Stomach (tissue), 9 donors: ENCODE results near the gene SEC24D. TPM values are rescaled to one million over a fixed set of nuclear protein-coding genes. Genes with fewer than 3 reads are reported as not detected.

ENCODE experiments used
- DNase-seq, 2 donors: peaks; one replicate each; pipeline versions ENCODE4 v3.0.0 to v3.0.0-alpha.2; 2013 to 2019
- H3K27ac ChIP-seq, 5 donors: fragments of 200-600 bp in 4 of 5; sonication (generic) in 4 of 5; one replicate each; pipeline ENCODE4 v1.5.1; 2013 to 2019; ENCODE audit warnings: mild to moderate bottlenecking in 1 of 5, moderate library complexity in 1 of 5
- H3K27me3 ChIP-seq, 3 donors: fragments of 200-600 bp; sonication (generic); one replicate each; pipeline ENCODE4 v1.5.1; 2017 to 2019; ENCODE audit warnings: mixed run types in 1 of 3
- H3K36me3 ChIP-seq, 4 donors: fragments of 200-600 bp; sonication (generic); 1 replicate in 3 of 4; 2 replicates in 1 of 4; pipeline ENCODE4 v1.5.1; 2016 to 2019
- H3K4me1 ChIP-seq, 4 donors: fragments of 200-600 bp; sonication (generic); one replicate each; pipeline ENCODE4 v1.5.1; 2016 to 2019
- H3K4me3 ChIP-seq, 4 donors: fragments of 200-600 bp; sonication (generic) in 3 of 4; one replicate each; pipeline ENCODE4 v1.5.1; 2016 to 2019; ENCODE audit warnings: mild to moderate bottlenecking in 1 of 4
- H3K9me3 ChIP-seq, 4 donors: fragments of 200-600 bp; sonication (generic); one replicate each; pipeline ENCODE4 v1.5.1; 2016 to 2019
- EP300 ChIP-seq: sonication (generic); formaldehyde crosslinking; IDR thresholded peaks from one replicate; pipeline ENCODE4 v1.6.1; 2017; ENCODE audit warnings: antibody characterized with exemption
- POLR2A ChIP-seq, 4 donors: fragments of 450-650 bp; IDR thresholded peaks; one replicate each; pipeline ENCODE4 v1.6.1; 2016; ENCODE audit warnings: antibody characterized with exemption in 4 of 4, control low read depth in 2 of 4, mild to moderate bottlenecking in 1 of 4, moderate library complexity in 1 of 4
- POLR2AphosphoS5 ChIP-seq, 3 donors: sonication (generic); formaldehyde crosslinking; IDR thresholded peaks; one replicate each; pipeline ENCODE4 v1.6.1; 2016; ENCODE audit warnings: antibody characterized with exemption in 3 of 3
- WGBS, 5 donors: extraction: QIAGEN DNeasy Blood & Tissue Kit in 3 of 5; methylation state at CpG; one replicate each; pipeline versions ENCODE4 v1.1.5 to v1.1.7; 2013 to 2018; 5-methylcytosine and 5-hydroxymethylcytosine counted together
- intact Hi-C: fragments of 100-400 bp; cut with DNase I; formaldehyde crosslinking; loops from one replicate; pipeline ENCODE4 v1.15.1; 2023; ENCODE audit warnings: low total_unique reads
- polyA plus RNA-seq, 3 donors: library from polyadenylated mRNA; stranded (reverse); fragments of 200-250 nt; gene quantifications; one replicate each; pipeline ENCODE4 v1.2.3, GENCODE V29; 2013
- total RNA-seq, 5 donors: library from RNA; depleted of rRNA; stranded (reverse); fragments of >200 nt; gene quantifications; one replicate each; pipeline versions ENCODE4 v1.1.0 to v1.2.3, GENCODE V29; 2014 to 2016
- TF ChIP-seq, protein P1 (sequence below), 7 experiments: fragments of 450-650 bp in 4 of 7; fragments of 200-600 bp in 3 of 7; sonication (generic) in 3 of 7; IDR thresholded peaks; one replicate each; pipeline ENCODE4 v1.5.1; 2016 to 2019; ENCODE audit warnings: antibody characterized with exemption in 7 of 7, control low read depth in 2 of 7, mild to moderate bottlenecking in 1 of 7
- donor health status: healthy with polysubstance abuse.
- donor health status: Bipolar disorder and iron deficiency.
- donor health status: healthy.

The SEC24D gene
- total and polyA plus RNA-seq, 8 donors = 6.7 to 132 (median 29.0) TPM

DNA sequence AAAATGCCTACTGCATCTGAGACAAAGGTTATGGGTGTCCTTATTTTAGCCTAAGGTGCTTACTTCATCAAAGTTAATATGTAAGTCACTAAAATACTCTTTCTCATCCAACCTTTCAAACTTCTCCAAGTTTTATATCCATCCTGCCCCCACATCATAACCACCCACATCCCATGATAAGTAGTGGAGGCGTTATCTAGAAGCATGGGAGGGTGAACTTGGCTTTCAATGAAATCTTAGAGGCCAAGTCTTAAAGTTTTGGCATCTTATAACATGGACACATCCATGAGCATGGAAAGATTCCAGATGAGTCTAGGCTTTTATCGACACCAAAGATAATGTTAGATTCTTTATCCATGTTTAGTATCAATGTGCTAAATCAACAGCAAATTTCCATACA lies 22.9 kb upstream of the SEC24D start:
- intact Hi-C loops = no loop called here
- H3K4me3 ChIP-seq = no peak overlapping the region
- no peak for DNase-seq
- no peak overlapping the region for H3K27ac ChIP-seq
- no peaks in the 10 kb centered on the region for H3K9me3 ChIP-seq
- no peaks in the 10 kb centered on the region for H3K36me3 ChIP-seq
- H3K4me1 ChIP-seq = no peaks in the 10 kb centered on the region
- WGBS, 5 donors = 81 to 93% (median 93%) methylated on average over 2 of the region's 2 CpGs
- no peaks in the 10 kb centered on the region for H3K27me3 ChIP-seq
- no peak for TF ChIP-seq EP300
- TF ChIP-seq POLR2AphosphoS5 (IDR thresholded peaks at IDR 0.05) = no peak
- TF ChIP-seq, protein P1, sequence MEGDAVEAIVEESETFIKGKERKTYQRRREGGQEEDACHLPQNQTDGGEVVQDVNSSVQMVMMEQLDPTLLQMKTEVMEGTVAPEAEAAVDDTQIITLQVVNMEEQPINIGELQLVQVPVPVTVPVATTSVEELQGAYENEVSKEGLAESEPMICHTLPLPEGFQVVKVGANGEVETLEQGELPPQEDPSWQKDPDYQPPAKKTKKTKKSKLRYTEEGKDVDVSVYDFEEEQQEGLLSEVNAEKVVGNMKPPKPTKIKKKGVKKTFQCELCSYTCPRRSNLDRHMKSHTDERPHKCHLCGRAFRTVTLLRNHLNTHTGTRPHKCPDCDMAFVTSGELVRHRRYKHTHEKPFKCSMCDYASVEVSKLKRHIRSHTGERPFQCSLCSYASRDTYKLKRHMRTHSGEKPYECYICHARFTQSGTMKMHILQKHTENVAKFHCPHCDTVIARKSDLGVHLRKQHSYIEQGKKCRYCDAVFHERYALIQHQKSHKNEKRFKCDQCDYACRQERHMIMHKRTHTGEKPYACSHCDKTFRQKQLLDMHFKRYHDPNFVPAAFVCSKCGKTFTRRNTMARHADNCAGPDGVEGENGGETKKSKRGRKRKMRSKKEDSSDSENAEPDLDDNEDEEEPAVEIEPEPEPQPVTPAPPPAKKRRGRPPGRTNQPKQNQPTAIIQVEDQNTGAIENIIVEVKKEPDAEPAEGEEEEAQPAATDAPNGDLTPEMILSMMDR (IDR thresholded peaks at IDR 0.05) = no peak
- TF ChIP-seq POLR2A (IDR thresholded peaks at IDR 0.05) = no peak

DNA sequence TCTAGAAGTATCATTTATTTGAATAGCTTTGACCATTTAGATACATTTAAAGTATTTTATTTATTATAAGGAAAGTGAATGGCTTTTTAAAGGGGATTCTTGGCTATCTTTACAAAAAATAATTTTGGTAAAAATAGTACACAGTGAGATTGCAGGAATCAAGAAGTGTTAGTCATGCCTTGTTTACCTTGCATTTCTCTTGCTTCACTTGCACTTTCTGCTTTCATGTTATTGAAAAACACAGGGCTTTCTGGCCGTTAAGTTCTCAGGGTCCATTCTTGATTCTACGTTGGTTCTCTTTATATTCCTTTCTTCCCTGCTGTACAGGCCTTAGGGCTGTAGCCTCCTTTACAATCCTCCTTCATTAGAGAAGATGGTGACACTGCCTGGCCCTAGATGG lies 21.8 kb upstream of the SEC24D start:
- 67 to 77% (median 73%) methylated on average over 2 of the region's 2 CpGs for WGBS, 5 donors
- Histone ChIP-seq H3K27me3 (no peaks in the 10 kb centered on the region), H3K4me1 (no peaks in the 10 kb centered on the region), H3K36me3 (no peaks in the 10 kb centered on the region), H3K27ac (no peak overlapping the region), H3K4me3 (no peak overlapping the region), H3K9me3 (no peaks in the 10 kb centered on the region)
- intact Hi-C loops = no loop called here
- TF ChIP-seq, protein P1 (IDR thresholded peaks at IDR 0.05) = no peak
- TF ChIP-seq POLR2AphosphoS5 (IDR thresholded peaks at IDR 0.05) (no peak), EP300 (no peak), POLR2A (IDR thresholded peaks at IDR 0.05) (no peak)
- no peak for DNase-seq

DNA sequence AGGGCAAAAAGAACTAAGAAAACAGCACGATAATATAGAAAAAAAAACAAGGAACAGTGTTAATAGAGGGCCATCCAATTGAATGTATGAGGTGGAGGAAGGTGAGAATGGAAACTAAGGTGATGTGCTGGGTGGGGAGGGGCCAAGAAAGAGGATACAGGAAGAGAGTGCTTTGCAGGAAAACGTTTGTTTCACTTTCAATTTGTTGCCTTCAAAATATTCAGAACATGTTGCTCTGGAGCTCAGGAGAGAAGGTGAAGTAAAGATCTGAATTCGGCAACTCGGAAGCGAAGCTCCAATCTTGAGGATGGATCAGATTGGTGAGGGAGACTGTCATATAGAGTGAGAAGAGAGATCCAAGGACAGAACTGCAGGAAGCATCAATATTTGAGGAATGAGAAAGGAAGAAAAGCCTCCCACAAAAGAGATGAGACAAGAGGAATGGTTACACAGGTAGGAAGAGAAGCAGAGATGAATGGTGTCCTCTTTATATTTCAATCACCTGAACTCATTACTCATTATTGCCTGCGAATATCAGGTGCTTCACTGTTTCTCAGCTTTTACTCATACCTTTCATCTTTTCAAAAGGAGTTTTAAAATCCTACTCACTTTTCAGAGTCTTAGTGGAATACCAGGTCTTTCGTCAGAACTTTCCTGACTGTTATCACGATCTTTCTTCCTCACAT lies 14.7 kb upstream of the SEC24D start:
- H3K9me3 ChIP-seq = no peaks in the 10 kb centered on the region
- TF ChIP-seq, protein P1 (IDR thresholded peaks at IDR 0.05) = no peak
- no peak for TF ChIP-seq POLR2A (IDR thresholded peaks at IDR 0.05)
- no peak for TF ChIP-seq POLR2AphosphoS5 (IDR thresholded peaks at IDR 0.05)
- TF ChIP-seq EP300 = no peak
- intact Hi-C loops = no loop called here
- H3K36me3 ChIP-seq = no peaks in the 10 kb centered on the region
- peak overlapping the region; percentile 36 to 47 (median 44) for H3K4me3 ChIP-seq
- WGBS, 5 donors = 25 to 49% (median 35%) methylated on average over 8 of the region's 8 CpGs
- no peaks in the 10 kb centered on the region for H3K27me3 ChIP-seq
- peaks cover 0 to 16% (median 7%) of the 10 kb centered on the region in 4 donors for H3K4me1 ChIP-seq
- peak in 1 of 2 donors; percentile 58 for DNase-seq
- H3K27ac ChIP-seq = peak overlapping the region in 3 of 5 donors; percentile 44 to 54 (median 53)

DNA sequence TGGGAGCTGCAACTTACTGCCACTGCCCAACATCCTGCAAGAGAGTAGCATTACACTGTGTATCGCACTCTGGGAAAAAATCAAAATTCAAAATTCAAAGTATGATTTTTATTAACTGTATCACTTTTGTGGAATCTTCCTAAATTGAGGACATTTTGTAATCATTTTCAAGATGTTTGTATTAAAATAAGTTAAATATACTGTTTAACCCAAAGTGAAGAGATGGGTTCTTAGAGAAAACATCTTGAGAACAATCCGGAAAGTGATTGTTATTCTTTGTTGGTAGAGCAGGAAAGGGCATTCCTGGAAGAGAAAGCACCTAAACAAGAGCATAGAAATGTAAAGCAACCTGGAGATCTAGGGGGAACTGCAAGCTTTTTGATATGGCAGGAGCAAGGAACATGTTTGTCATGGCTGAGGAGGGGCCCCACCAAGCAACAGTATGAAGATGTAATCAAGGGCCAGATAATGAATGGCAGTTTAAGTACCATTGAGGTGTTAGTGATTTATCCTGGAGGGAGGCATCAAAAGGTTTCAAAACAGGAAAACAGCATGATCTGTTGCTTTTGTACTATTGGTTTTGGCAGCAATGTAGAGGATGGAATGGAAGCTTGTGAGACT lies 14.1 kb upstream of the SEC24D start:
- Histone ChIP-seq H3K4me3 (peak overlapping the region; percentile 36 to 47 (median 44)), H3K4me1 (peaks cover 0 to 16% (median 7%) of the 10 kb centered on the region in 4 donors), H3K9me3 (no peaks in the 10 kb centered on the region), H3K36me3 (no peaks in the 10 kb centered on the region), H3K27me3 (no peaks in the 10 kb centered on the region), H3K27ac (peak overlapping the region in 3 of 5 donors; percentile 44 to 54 (median 53))
- WGBS, 5 donors = 93 to 98% (median 96%) methylated on average over 2 of the region's 2 CpGs
- DNase-seq = no peak
- intact Hi-C loops = no loop called here
- TF ChIP-seq, protein P1 (IDR thresholded peaks at IDR 0.05) = no peak
- TF ChIP-seq EP300 (no peak), POLR2A (IDR thresholded peaks at IDR 0.05) (no peak), POLR2AphosphoS5 (IDR thresholded peaks at IDR 0.05) (no peak)
